ENCODE results near the gene TMEM239.

TMEM239 gene

DNA sequence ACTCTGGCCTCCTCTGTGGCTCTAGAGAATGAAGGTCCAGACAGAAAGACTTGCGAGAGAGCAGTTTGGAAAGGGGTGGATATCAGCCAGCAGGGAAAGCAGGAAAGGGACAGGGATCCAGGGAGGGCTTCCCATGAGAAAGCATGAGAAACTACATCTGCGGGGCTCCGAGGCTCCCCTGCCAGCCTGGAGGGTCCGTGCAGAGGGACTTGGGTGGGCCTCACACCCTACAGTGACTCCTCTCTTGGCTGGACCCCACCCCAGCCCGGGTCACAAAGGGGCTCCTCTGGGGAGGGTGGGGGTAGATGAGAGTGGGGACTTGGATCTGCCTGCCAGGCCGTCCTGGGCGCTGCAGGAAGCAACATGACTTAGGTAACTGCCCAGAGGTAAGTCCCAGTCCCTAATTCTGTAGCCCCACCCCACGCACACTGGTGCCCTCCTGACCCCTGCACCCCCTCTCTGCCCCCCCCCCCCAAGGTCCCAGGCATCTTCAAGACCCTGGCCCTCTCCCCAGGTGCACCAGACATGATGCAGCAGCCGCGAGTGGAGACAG, at the start of gene TMEM239:
Gene TMEM239, plus strand, starts transcription at position 335 of the 553 bp plus-strand sequence. Its CDS starts 191 bp downstream, at position 526.
- TF ChIP-seq YY1 (IDR thresholded peaks at IDR 0.05; ENCODE audit: low read depth): no peak

DNA sequence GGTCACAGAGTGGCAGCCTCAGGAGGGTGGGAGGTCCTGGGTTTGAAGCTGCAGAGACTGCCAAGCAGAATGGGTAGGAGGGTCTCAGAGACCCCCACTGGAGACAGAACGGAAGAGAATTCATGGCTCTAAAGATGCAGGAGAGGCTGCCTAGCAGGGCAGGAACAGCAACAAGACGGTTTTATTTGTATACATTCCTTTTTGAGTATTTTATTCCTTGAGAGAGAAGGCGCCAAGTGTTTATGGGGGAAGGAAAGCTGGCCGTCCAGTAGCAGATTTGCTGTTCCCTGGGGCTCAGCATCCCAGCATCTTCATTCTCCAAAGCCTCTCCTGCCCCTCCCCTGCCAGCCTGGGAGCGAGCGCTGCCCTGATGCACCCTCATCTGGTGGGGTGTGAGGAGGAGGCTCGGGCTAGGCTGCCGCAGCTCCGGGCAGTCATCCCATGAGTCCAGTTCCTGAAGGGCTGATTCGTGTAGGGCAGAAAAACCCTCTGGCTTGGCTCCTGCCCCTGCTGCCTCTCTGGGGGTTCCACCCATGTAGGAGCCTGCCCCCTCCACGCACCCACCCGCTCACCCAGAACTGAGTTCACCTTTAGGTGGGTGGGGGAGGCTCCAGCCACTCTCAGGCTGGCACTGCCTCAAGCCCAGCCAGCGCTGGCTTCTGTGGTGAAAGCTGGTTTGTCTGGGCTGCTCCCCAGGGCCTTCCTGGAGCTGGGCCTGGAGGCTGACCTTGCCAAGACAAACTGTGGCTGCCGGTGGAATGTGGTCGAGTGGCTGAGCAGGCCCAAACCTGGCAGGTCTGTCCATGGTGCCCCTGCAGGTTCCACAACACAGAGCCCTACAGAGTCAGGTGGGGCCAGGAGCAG, 48.2 kb upstream of the TMEM239 start:
- no peak for TF ChIP-seq TAF1 (IDR thresholded peaks at IDR 0.05; ENCODE audit: low read depth)
- TF ChIP-seq, protein P1, sequence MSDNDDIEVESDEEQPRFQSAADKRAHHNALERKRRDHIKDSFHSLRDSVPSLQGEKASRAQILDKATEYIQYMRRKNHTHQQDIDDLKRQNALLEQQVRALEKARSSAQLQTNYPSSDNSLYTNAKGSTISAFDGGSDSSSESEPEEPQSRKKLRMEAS (IDR thresholded peaks at IDR 0.05): peak; percentile 67
- TF ChIP-seq FOXM1 (IDR thresholded peaks at IDR 0.05; ENCODE audit: borderline replicate concordance, low read depth): no peak
- TF ChIP-seq TEAD4 (IDR thresholded peaks at IDR 0.05): peak; percentile 92
- 0 out of 2 replicates have a peak, but pooled peaks have one; percentile 38 for TF ChIP-seq YY1 (IDR thresholded peaks at IDR 0.05; ENCODE audit: low read depth)
- TF ChIP-seq USF1 (IDR thresholded peaks at IDR 0.05): peak; percentile 57
- TF ChIP-seq TCF12 (IDR thresholded peaks at IDR 0.05; ENCODE audit: low read depth): peak; percentile 89
- no peak for TF ChIP-seq CREB1 (IDR thresholded peaks at IDR 0.05; ENCODE audit: low read depth)
- TF ChIP-seq, protein P2, sequence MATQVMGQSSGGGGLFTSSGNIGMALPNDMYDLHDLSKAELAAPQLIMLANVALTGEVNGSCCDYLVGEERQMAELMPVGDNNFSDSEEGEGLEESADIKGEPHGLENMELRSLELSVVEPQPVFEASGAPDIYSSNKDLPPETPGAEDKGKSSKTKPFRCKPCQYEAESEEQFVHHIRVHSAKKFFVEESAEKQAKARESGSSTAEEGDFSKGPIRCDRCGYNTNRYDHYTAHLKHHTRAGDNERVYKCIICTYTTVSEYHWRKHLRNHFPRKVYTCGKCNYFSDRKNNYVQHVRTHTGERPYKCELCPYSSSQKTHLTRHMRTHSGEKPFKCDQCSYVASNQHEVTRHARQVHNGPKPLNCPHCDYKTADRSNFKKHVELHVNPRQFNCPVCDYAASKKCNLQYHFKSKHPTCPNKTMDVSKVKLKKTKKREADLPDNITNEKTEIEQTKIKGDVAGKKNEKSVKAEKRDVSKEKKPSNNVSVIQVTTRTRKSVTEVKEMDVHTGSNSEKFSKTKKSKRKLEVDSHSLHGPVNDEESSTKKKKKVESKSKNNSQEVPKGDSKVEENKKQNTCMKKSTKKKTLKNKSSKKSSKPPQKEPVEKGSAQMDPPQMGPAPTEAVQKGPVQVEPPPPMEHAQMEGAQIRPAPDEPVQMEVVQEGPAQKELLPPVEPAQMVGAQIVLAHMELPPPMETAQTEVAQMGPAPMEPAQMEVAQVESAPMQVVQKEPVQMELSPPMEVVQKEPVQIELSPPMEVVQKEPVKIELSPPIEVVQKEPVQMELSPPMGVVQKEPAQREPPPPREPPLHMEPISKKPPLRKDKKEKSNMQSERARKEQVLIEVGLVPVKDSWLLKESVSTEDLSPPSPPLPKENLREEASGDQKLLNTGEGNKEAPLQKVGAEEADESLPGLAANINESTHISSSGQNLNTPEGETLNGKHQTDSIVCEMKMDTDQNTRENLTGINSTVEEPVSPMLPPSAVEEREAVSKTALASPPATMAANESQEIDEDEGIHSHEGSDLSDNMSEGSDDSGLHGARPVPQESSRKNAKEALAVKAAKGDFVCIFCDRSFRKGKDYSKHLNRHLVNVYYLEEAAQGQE (IDR thresholded peaks at IDR 0.05; ENCODE audit: low read depth): peak; percentile 54
- peak; percentile 58; the same call in 1 of the 2 replicates for TF ChIP-seq EP300 (IDR thresholded peaks at IDR 0.05; ENCODE audit: borderline replicate concordance)
- no peak; the same call in 1 of the 2 replicates for TF ChIP-seq RAD21 (IDR thresholded peaks at IDR 0.05; ENCODE audit: low read depth)
- 0 out of 2 replicates have a peak, but pooled peaks have one; percentile 6 for TF ChIP-seq ZBTB7A (IDR thresholded peaks at IDR 0.05; ENCODE audit: low read depth)
- peak; percentile 46; the same call in 1 of the 2 replicates for TF ChIP-seq EGR1 (IDR thresholded peaks at IDR 0.05)
- peak; percentile 98 for TF ChIP-seq NFIC (IDR thresholded peaks at IDR 0.05)
- no peak for TF ChIP-seq CEBPB (IDR thresholded peaks at IDR 0.05)

DNA sequence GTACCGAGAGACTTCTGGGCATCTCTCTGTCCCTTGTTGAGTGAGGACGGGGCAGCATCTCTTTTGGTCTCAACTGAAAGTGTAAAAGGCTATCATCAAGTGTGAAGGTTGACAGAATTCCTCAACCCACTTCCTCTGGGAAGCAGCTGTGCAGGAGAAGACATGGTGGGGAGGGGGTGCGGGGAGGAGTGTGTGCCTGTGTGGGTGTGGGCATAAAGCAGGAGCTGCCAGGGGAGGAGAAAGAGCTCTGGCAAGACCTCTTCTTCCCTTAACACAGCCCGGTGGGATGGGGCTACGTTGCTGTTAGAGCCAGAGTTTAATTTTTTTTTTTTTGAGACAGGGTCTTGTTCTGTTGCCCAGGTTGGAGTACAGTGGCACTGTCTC, 47.5 kb upstream of the TMEM239 start:
- no peak for TF ChIP-seq ZBTB7A (IDR thresholded peaks at IDR 0.05; ENCODE audit: low read depth)
- TF ChIP-seq YY1 (IDR thresholded peaks at IDR 0.05; ENCODE audit: low read depth): no peak
- no peak for TF ChIP-seq TCF12 (IDR thresholded peaks at IDR 0.05; ENCODE audit: low read depth)
- no peak for TF ChIP-seq CEBPB (IDR thresholded peaks at IDR 0.05)
- TF ChIP-seq, protein P2 (IDR thresholded peaks at IDR 0.05; ENCODE audit: low read depth): no peak
- TF ChIP-seq NFIC (IDR thresholded peaks at IDR 0.05): no peak
- no peak for TF ChIP-seq USF1 (IDR thresholded peaks at IDR 0.05)
- no peak for TF ChIP-seq TAF1 (IDR thresholded peaks at IDR 0.05; ENCODE audit: low read depth)
- TF ChIP-seq EGR1 (IDR thresholded peaks at IDR 0.05): no peak
- no peak for TF ChIP-seq RAD21 (IDR thresholded peaks at IDR 0.05; ENCODE audit: low read depth)
- no peak for TF ChIP-seq TEAD4 (IDR thresholded peaks at IDR 0.05)
- no peak for TF ChIP-seq EP300 (IDR thresholded peaks at IDR 0.05; ENCODE audit: borderline replicate concordance)
- TF ChIP-seq CREB1 (IDR thresholded peaks at IDR 0.05; ENCODE audit: low read depth): no peak

DNA sequence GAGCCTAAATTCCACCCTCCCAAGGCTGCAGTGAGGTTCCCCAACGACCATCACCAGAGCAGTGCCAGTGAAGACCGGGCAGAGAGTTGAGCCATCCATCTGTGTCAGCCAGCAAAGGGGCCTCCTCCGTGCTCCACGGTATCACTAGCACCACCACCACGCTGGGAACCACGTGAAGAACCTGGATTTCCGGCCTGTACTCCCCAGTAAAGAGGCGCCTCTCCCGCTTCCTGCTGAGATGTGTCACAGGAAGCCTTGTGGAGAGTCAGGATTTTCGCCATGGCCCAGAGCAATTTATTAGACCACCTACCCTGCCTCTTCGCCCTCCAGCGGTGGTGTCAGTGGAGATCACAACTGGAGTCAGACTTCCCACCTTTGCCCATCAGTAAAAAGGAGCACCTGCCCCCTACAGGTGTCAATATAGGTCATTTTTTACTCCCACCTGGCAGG, 44.5 kb upstream of the TMEM239 start:
- TF ChIP-seq RAD21 (IDR thresholded peaks at IDR 0.05; ENCODE audit: low read depth): no peak
- TF ChIP-seq TAF1 (IDR thresholded peaks at IDR 0.05; ENCODE audit: low read depth): no peak
- no peak for TF ChIP-seq CREB1 (IDR thresholded peaks at IDR 0.05; ENCODE audit: low read depth)
- TF ChIP-seq, protein P1 (IDR thresholded peaks at IDR 0.05): no peak
- TF ChIP-seq TEAD4 (IDR thresholded peaks at IDR 0.05): no peak
- no peak for TF ChIP-seq EP300 (IDR thresholded peaks at IDR 0.05; ENCODE audit: borderline replicate concordance)
- TF ChIP-seq NFIC (IDR thresholded peaks at IDR 0.05): no peak
- TF ChIP-seq ZBTB7A (IDR thresholded peaks at IDR 0.05; ENCODE audit: low read depth): no peak
- TF ChIP-seq EGR1 (IDR thresholded peaks at IDR 0.05): no peak

DNA sequence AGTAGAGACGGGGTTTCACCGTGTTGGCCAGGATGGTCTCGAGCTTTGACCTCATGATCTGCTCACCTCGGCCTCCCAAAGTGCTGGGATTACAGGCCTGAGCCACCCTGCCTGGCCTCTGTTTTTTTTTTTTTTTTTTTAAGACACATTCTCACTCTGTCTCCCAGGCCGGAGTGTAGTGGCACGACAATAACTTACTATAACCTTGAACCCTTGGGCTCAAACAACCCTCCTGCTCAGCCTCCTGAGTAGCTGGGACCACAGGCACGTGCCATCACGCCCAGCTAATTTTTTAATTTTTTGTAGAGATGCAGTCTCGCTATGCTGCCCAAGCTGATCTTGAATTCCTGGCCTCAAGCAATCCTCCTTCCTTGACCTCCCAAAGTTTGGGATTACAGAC, 42.4 kb upstream of the TMEM239 start:
- no peak for TF ChIP-seq EP300 (IDR thresholded peaks at IDR 0.05; ENCODE audit: borderline replicate concordance)
- TF ChIP-seq TAF1 (IDR thresholded peaks at IDR 0.05; ENCODE audit: low read depth): no peak
- TF ChIP-seq, protein P2 (IDR thresholded peaks at IDR 0.05; ENCODE audit: low read depth): no peak
- TF ChIP-seq USF1 (IDR thresholded peaks at IDR 0.05): no peak
- TF ChIP-seq YY1 (IDR thresholded peaks at IDR 0.05; ENCODE audit: low read depth): no peak

Data from Ishikawa (cell line).